B cell (primary cell): ENCODE results near the gene VENTX. TPM values are rescaled to one million over a fixed set of nuclear protein-coding genes. Genes with fewer than 3 reads are reported as not detected.

Source experiments
- ATAC-seq: fragments of 200-7000 bp; cut with Tn5 transposase; one replicate; pipeline ENCODE4 v1.10.0; 2021; ENCODE audit warnings: low read depth, mild to moderate bottlenecking, moderate number of reproducible peaks, moderate library complexity
- CTCF ChIA-PET: fragments of 350-600 bp; sonication (Branson Sonifier 250); formaldehyde crosslinking; loops from one replicate; lab custom pipeline; 2021; ENCODE audit warnings: antibody characterized with exemption, inconsistent platforms; lab: Charles Lee
- POLR2A ChIA-PET: fragments of 350-600 bp; sonication (Branson Sonifier 250); formaldehyde crosslinking; loops from one replicate; lab custom pipeline; 2021; ENCODE audit warnings: antibody characterized with exemption; lab: Charles Lee
- DNase-seq: peaks from one replicate; pipeline ENCODE4 v3.0.0; 2013
- H2AFZ ChIP-seq: 2 replicates; pipeline ENCODE4 v1.6.1; 2012; ENCODE audit warnings: mild to moderate bottlenecking, low read depth, low read length; ENCODE audit not compliant: insufficient read depth, poor library complexity, severe bottlenecking
- H3K27ac ChIP-seq, 2 donors: 1 replicate in 1 of 2; 2 replicates in 1 of 2; pipeline ENCODE4 v1.5.1; 2012 to 2013; ENCODE audit warnings: low read length in 2 of 2, mild to moderate bottlenecking in 2 of 2, moderate library complexity in 1 of 2
- H3K27me3 ChIP-seq, 4 experiments: fragments of 200-600 bp in 1 of 4; sonication (generic) in 1 of 4; replicated peaks in 1 of 4; 1 replicate in 2 of 4; 2 replicates in 2 of 4; pipeline versions ENCODE4 v1.6.1 to v1.7.0; 2013 to 2016; ENCODE audit warnings: low read length in 3 of 4, mild to moderate bottlenecking in 2 of 4, mixed read lengths in 1 of 4, moderate library complexity in 1 of 4; ENCODE audit not compliant: insufficient read depth in 4 of 4, control insufficient read depth in 3 of 4; ENCODE audit errors: control extremely low read depth in 1 of 4
- H3K36me3 ChIP-seq, 2 experiments: replicated peaks in 1 of 2; 1 replicate in 1 of 2; 2 replicates in 1 of 2; pipeline versions ENCODE4 v1.6.1 to v1.7.1; 2013; ENCODE audit warnings: low read length in 1 of 2; ENCODE audit not compliant: insufficient read depth in 2 of 2, control insufficient read depth in 1 of 2; ENCODE audit errors: control extremely low read depth in 1 of 2, extremely low read depth in 1 of 2
- H3K4me1 ChIP-seq, 2 donors: fragments of 200-600 bp in 1 of 2; sonication (generic) in 1 of 2; 1 replicate in 1 of 2; 2 replicates in 1 of 2; pipeline versions ENCODE4 v1.5.1 to v1.6.1; 2013 to 2017; ENCODE audit warnings: low read length in 2 of 2; ENCODE audit not compliant: control insufficient read depth in 2 of 2, insufficient read depth in 2 of 2
- H3K4me2 ChIP-seq: replicated peaks from 2 replicates; pipeline ENCODE3; 2012; ENCODE audit warnings: mild to moderate bottlenecking, low read depth, low read length; ENCODE audit not compliant: poor library complexity, severe bottlenecking
- H3K4me3 ChIP-seq, 5 experiments: fragments of 200-600 bp in 1 of 5; sonication (generic) in 1 of 5; 1 replicate in 3 of 5; 2 replicates in 2 of 5; pipeline versions ENCODE4 v1.5.1 to v1.7.0; 2011 to 2016; ENCODE audit warnings: low read length in 4 of 5, mild to moderate bottlenecking in 4 of 5, low read depth in 2 of 5, control low read depth in 1 of 5, moderate library complexity in 1 of 5; ENCODE audit not compliant: insufficient read depth in 1 of 5; ENCODE audit errors: control extremely low read depth in 1 of 5, extremely low read depth in 1 of 5
- H3K79me2 ChIP-seq: fragments of 200-600 bp; sonication (generic); one replicate; pipeline ENCODE4 v1.6.0; 2016; ENCODE audit warnings: low read length; ENCODE audit not compliant: control insufficient read depth, insufficient read depth
- H3K9ac ChIP-seq: fragments of 200-600 bp; sonication (generic); 2 replicates; pipeline ENCODE4 v1.6.1; 2017; ENCODE audit warnings: mild to moderate bottlenecking, low read length, moderate library complexity
- H3K9me3 ChIP-seq, 3 donors: one replicate each; pipeline versions ENCODE4 v1.6.1 to v1.7.1; 2013; ENCODE audit warnings: low read length in 2 of 3; ENCODE audit not compliant: control insufficient read depth in 2 of 3, insufficient read depth in 1 of 3; ENCODE audit errors: control extremely low read depth in 1 of 3
- H4K20me1 ChIP-seq: 2 replicates; pipeline ENCODE4 v1.6.0; 2012; ENCODE audit warnings: mild to moderate bottlenecking, low read length; ENCODE audit not compliant: insufficient read depth, control insufficient read depth, poor library complexity, severe bottlenecking
- H3K27ac Mint-ChIP-seq: one replicate; pipeline ENCODE4 v1.8.0; 2021; ENCODE audit warnings: mixed read lengths
- H3K27me3 Mint-ChIP-seq: one replicate; pipeline ENCODE4 v1.8.0; 2021; ENCODE audit warnings: mixed read lengths
- H3K4me1 Mint-ChIP-seq: one replicate; pipeline ENCODE4 v1.8.0; 2021; ENCODE audit warnings: mixed read lengths
- H3K4me3 Mint-ChIP-seq: one replicate; pipeline ENCODE4 v1.8.0; 2021; ENCODE audit warnings: mixed read lengths
- H3K9me3 Mint-ChIP-seq: one replicate; pipeline ENCODE4 v1.8.0; 2022; ENCODE audit warnings: mixed read lengths; ENCODE audit not compliant: insufficient read depth
- EZH2 ChIP-seq: IDR thresholded peaks from 2 replicates; pipeline ENCODE4 v1.6.1; 2012; ENCODE audit warnings: borderline replicate concordance, low read depth, mild to moderate bottlenecking, moderate library complexity, low read length; ENCODE audit not compliant: insufficient read depth, poor library complexity, severe bottlenecking
- WGBS: methylation state at CpG from one replicate; pipeline ENCODE4 v1.1.5; 2013; ENCODE audit warnings: missing lambda C conversion rate; ENCODE audit not compliant: insufficient coverage; 5-methylcytosine and 5-hydroxymethylcytosine counted together
- intact Hi-C: fragments of 100-400 bp; cut with micrococcal nuclease; formaldehyde crosslinking; loops from one replicate; pipeline ENCODE4 v1.10.0; 2022
- polyA plus RNA-seq: library from polyadenylated mRNA; depleted of rRNA; stranded (reverse); fragments of >200 nt; gene quantifications from 2 replicates; pipeline ENCODE4 v1.2.3, GENCODE V29; 2012
- total RNA-seq, 2 donors: library from RNA; stranded (reverse); fragments of 120-200 nt in 1 of 2; gene quantifications; 1 replicate in 1 of 2; 2 replicates in 1 of 2; pipeline versions ENCODE4 v1.2.3 to v1.2.4, GENCODE V29; 2013 to 2022
- TF ChIP-seq, protein P1 (sequence below): fragments of 200-600 bp; IDR thresholded peaks from one replicate; pipeline ENCODE4 v1.8.0; 2022; ENCODE audit warnings: antibody characterized with exemption, mild to moderate bottlenecking

The VENTX gene
- total and polyA plus RNA-seq, 2 donors (not counting 1 experiment from before 2014, with no cell fraction given) = 0.82 TPM; not detected in 1

DNA sequence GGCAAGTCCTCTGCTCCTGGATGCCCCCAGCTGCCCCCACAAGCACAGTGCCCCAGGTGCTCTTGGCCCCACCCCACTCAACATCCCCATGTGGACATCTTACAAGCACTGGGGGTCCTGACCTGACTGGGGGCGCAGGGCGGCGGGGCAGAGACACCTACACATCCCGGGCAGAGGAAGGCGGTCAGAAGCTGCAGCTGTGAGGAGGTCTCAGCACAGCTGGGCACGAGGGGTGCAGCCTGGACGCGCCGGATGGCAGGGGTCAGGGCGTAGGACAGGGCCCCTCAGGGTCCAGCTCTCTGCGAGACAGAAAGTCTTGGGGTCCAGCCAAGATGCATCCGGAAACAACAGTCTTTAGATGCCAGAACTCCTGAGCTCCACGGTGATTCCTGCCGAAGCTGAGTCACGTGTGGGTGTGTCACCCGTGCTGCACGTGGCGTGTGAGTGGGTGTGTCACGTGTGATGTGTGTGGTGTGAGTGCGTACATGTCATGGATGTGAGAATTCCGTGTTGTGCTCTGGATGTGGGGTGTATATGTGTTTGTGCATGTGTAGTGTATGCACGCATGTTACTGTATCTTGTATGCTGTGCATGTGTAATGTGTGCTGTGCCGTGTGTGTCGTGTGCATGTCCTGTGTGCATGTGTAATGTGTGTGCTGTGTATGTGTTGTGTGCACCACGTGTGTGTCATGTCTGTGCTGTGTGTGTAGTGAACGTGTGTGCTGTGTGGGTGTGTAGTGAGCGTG lies 5.1 kb downstream of the VENTX start:
- H2AFZ ChIP-seq = no peak overlapping the region
- H3K9ac ChIP-seq = no peak overlapping the region
- no peaks in the 10 kb centered on the region for H3K79me2 ChIP-seq
- Mint-ChIP-seq H3K27ac (peak overlapping the region; percentile 61), H3K4me1 (peaks cover 35% of the 10 kb centered on the region), H3K9me3 (no peaks in the 10 kb centered on the region), H3K27me3 (peaks cover 19% of the 10 kb centered on the region), H3K4me3 (peak overlapping the region; percentile 39)
- no peak overlapping the region for H3K4me2 ChIP-seq
- peaks cover 0 to 17% (median 7%) of the 10 kb centered on the region in 4 experiments for H3K27me3 ChIP-seq
- H3K4me3 ChIP-seq = no peak overlapping the region
- H3K9me3 ChIP-seq = peaks cover 0 to 2% (median 0%) of the 10 kb centered on the region in 3 donors
- POLR2A ChIA-PET = interaction anchor here (1.4 kb wide), 1 partner anchor 18 kb away, joined by 3 read pairs; no protein-coding TSS in a partner anchor
- ATAC-seq (no peak), DNase-seq (no peak)
- no peak overlapping the region for H3K27ac ChIP-seq
- peaks cover 33 to 39% of the 10 kb centered on the region in 2 donors for H3K4me1 ChIP-seq
- CTCF ChIA-PET = no interaction called here
- H3K36me3 ChIP-seq = no peaks in the 10 kb centered on the region
- intact Hi-C loops = no loop called here
- TF ChIP-seq EZH2 = no peak
- TF ChIP-seq, protein P1, sequence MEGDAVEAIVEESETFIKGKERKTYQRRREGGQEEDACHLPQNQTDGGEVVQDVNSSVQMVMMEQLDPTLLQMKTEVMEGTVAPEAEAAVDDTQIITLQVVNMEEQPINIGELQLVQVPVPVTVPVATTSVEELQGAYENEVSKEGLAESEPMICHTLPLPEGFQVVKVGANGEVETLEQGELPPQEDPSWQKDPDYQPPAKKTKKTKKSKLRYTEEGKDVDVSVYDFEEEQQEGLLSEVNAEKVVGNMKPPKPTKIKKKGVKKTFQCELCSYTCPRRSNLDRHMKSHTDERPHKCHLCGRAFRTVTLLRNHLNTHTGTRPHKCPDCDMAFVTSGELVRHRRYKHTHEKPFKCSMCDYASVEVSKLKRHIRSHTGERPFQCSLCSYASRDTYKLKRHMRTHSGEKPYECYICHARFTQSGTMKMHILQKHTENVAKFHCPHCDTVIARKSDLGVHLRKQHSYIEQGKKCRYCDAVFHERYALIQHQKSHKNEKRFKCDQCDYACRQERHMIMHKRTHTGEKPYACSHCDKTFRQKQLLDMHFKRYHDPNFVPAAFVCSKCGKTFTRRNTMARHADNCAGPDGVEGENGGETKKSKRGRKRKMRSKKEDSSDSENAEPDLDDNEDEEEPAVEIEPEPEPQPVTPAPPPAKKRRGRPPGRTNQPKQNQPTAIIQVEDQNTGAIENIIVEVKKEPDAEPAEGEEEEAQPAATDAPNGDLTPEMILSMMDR = no peak
- no peaks in the 10 kb centered on the region for H4K20me1 ChIP-seq
- WGBS = 95% methylated on average over 27 of the region's 27 CpGs

GRCh38 chr10:133243593-133243992 lies 5.9 kb downstream of the VENTX start:
- H3K27me3 Mint-ChIP-seq = peaks cover 16% of the 10 kb centered on the region
- Histone ChIP-seq H3K79me2 (no peaks in the 10 kb centered on the region), H2AFZ (no peak overlapping the region), H3K4me2 (no peak overlapping the region), H3K27ac (no peak overlapping the region), H3K9ac (no peak overlapping the region), H3K9me3 (peaks cover 0 to 2% (median 0%) of the 10 kb centered on the region in 3 donors), H3K36me3 (no peaks in the 10 kb centered on the region), H3K4me1 (peaks cover 25 to 32% of the 10 kb centered on the region in 2 donors), H3K4me3 (no peak overlapping the region), H4K20me1 (no peaks in the 10 kb centered on the region), H3K27me3 (peaks cover 0 to 9% (median 2%) of the 10 kb centered on the region in 4 experiments)
- intact Hi-C loops = no loop called here
- 89% methylated on average over 14 of the region's 14 CpGs for WGBS
- H3K4me1 Mint-ChIP-seq = peaks cover 31% of the 10 kb centered on the region
- POLR2A ChIA-PET = no interaction called here
- no peak overlapping the region for H3K4me3 Mint-ChIP-seq
- no peaks in the 10 kb centered on the region for H3K9me3 Mint-ChIP-seq
- TF ChIP-seq, protein P1 = no peak
- TF ChIP-seq EZH2 = no peak
- CTCF ChIA-PET = no interaction called here
- H3K27ac Mint-ChIP-seq = no peak overlapping the region
- ATAC-seq (no peak), DNase-seq (no peak)
